GM18519 (cell line): ENCODE data around the gene YY1.
"Not testable (repeated sequence)": the region's sequence is repeated elsewhere in the genome, so short reads cannot be mapped to it uniquely, and the experiment has no call there.

Experiments used
- ATAC-seq: cut with Tn5 transposase; IDR thresholded peaks from one replicate; pipeline ENCODE4 v1.9.1; 2021; ENCODE audit warnings: mild to moderate bottlenecking, moderate library complexity; ENCODE audit not compliant: unreplicated experiment, low FRiP score

Gene YY1

DNA sequence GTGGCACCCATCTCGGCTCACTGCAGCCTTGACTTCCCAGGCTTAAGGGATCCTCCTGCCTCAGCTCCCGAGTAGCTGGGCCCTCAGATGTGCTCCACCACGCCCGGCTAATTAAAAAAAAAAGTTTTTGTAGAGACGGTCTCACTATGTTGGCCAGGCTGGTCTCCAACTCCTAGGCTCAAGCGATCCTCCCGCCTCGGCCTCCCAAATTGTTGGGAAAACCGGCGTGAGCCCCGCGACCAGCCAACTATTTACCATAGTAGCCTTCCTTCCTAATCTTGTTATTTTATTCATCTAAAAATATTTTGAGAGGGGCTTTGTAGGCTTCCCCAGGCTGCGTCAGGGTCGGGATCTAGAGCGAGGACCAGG lies 25.4 kb upstream of the YY1 start:
- no peak for ATAC-seq

- ATAC-seq: peak; percentile 88
Observed at GRCh38 chr14:100213956-100214769, 24.8 kb upstream of the YY1 start.

- ATAC-seq: no peak
Observed at GRCh38 chr14:100214770-100215083, 24.2 kb upstream of the YY1 start.

DNA sequence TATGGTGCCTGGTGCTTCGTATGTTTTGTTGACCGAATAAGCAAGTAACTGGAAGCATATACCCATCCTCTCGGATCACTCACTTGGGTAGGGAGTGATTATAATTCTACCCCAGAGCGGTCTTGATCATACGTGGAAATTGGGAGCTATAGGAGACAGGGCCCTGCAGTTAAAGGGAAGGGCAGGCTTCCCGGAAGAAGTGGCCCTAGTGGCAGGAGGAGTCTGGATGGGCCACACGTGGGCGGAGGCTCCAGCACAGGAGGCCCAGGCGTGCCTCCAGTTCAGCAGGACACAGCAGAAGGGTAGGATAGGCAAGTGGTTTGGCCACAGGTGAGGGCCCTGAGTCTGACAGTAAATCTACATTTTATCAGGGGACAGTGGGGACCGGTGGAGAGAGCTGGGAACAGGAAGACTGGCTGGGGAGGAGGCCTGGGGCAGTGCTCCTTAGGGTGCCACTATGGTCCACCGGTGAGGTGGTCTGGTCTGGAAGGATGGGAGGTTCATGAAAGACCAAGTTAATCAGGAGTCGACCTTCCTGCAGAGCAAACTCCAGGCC lies 23.5 kb upstream of the YY1 start:
- no peak for ATAC-seq

DNA sequence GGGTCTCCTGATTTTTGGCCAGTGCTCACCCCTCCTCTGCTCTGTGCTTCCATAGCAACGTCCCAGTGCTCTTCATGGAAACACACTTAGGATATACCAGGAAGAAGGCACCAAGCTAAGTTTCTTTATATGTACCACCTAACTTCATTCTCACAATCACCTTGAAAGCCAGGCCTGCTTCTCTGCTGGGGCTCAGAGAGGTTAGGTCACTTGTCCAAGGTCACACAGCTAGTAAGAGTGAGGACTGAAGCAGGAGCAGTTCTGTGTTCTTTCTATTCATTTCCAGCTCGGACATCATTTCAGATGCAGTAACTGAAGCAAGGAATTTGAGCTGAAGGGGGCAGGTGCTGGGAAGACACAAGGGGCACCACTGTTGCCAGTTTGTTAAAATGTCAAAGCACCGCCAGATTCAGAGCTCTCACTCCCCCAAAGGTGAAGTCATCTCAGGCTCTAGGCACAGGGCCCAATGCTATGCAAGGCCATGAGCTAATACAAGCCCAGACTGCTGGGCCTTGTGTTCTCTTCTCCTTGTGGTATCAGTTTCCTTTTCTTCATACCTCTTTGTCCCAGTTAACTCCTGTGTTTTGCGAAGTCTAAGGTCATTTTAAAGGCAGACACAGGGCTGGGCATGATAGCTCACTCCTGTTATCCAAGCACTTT lies 19.7 kb upstream of the YY1 start:
- ATAC-seq: no peak

DNA sequence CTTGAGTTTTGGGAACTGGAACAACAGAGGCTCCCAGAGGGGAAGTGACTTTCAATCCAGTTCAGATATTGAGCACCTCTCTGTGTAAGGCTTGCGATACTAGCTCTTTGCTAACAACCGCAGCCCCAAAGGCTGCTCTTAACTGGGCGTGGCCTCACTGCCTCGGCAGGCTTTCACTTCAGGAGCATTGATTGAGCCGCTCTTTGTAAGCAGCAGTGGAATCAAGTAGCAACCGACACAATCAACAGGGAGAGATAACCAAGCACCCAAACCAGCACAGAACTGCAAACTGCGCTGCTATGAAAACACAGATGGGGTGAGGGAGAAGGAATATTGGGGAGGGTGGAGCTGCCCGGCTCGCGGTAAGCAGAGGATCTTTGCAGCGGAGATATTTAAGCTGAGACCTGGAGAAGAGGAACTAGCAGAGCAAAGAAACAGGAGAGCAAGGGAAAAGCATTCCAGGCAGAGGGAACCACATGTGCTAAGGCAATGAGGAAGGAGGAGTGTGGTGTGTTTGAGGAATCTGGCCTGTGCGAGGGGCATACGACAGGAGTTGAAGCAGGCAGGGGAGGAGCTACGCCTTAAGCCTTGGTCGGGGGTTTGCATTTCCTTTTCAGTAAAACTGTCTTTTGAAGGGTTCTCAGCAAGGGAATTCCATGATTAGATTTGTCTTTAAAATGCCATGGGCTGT lies 17.3 kb upstream of the YY1 start:
- ATAC-seq: peak; percentile 86

GRCh38 chr14:100222224-100223093 lies 16.5 kb upstream of the YY1 start:
- ATAC-seq: no peak

DNA sequence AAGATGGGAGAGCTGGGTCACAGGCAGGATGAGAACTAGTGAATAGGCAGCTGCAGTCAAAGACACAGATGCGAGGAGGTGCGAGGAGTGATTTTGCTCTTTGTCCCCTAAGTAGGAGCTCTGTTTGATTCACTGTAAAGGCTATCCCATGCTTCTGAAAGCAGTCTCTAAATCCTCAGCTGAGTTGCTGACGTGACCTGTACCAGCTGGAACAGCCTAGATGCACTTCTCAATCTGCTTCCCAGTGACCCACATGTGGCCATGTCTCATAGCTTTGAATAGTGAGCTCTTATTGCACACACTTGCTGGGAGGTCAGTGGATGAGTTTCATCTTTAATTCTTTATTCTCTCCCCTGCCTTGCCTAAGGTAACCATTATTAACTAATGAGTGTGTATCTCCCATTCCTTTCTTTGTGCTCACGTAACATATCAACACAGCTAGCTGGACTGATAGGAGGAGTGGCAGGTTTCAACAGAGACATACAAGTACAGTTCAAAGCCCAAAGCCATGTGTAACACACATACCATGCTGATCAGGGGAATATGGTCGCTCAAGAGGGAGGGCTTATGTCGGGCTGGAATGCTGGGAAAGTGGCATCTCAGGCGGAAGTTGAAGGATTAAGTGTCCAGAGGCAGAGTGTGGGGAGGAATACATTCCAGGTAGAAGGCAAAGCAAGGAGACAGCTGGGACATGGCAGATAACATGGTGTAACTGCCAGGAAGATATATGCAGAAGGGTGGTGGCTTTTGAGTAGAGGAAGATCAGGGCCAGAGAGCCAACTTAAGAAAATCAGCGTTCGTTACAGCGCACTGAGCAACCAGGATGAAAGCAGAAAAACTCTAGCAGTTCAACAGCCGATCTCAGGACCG lies 15.4 kb upstream of the YY1 start:
- no peak for ATAC-seq

DNA sequence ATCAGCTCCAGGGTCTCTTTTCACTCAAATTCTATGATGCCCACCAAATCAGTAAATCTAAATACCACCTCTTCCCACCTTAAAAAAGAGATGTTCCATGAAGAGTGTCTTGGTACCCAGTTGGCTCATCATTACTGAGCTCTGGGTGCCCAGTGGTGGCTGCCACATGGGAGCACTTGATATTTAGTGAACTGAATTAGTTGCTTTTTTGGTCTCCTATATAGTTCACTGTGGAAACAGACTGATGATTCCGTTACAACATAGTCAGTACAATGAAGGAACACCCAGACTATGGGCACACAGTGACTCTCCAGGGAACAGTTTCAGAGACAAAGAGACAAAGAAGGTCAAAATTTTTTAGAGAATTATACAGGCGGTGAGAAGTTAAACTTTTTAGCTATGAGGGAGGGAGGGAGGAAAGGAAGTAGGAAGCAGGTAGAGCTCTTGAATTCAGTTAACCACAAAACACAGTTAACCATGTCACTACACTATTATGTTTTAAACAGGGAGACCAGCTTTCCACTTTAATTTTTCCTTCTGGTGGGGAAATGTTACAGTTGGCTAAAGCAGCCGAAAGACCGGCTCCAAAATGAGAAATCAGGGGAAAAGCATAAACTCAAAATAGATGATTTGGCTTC lies 14.6 kb upstream of the YY1 start:
- no peak for ATAC-seq

- no peak for ATAC-seq
Observed at GRCh38 chr14:100225169-100225568, 13.8 kb upstream of the YY1 start.

DNA sequence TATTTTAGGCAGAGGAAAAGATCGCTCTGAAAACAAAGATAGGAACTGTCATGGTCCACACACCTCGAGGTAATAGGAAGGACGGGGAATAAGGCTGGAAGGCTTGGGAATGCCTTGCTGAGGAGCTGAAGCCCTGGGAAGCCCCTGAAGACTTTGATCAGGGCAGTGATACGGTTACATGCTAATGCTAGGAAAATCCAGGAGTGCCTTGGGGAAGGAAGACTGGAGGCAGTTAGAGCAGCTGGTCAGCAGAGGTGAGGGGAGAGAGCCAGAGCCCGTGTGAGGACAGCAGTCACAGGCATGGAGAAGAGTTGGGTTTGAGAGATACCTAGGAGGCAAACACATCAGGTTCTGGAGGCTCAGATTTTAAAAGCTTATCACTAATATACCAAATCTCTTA lies 8.6 kb upstream of the YY1 start:
- no peak for ATAC-seq

- ATAC-seq: no peak
Observed at GRCh38 chr14:100234511-100234910, 4.4 kb upstream of the YY1 start.

GRCh38 chr14:100236271-100236818 lies 2.6 kb upstream of the YY1 start:
- ATAC-seq: not testable (repeated sequence)

GRCh38 chr14:100236881-100237280 lies 2.1 kb upstream of the YY1 start:
- ATAC-seq: no peak

GRCh38 chr14:100237735-100238418 lies 1.1 kb upstream of the YY1 start:
- ATAC-seq: no peak

GRCh38 chr14:100239211-100239839 lies 381 bp downstream of the YY1 start:
- no peak for ATAC-seq

DNA sequence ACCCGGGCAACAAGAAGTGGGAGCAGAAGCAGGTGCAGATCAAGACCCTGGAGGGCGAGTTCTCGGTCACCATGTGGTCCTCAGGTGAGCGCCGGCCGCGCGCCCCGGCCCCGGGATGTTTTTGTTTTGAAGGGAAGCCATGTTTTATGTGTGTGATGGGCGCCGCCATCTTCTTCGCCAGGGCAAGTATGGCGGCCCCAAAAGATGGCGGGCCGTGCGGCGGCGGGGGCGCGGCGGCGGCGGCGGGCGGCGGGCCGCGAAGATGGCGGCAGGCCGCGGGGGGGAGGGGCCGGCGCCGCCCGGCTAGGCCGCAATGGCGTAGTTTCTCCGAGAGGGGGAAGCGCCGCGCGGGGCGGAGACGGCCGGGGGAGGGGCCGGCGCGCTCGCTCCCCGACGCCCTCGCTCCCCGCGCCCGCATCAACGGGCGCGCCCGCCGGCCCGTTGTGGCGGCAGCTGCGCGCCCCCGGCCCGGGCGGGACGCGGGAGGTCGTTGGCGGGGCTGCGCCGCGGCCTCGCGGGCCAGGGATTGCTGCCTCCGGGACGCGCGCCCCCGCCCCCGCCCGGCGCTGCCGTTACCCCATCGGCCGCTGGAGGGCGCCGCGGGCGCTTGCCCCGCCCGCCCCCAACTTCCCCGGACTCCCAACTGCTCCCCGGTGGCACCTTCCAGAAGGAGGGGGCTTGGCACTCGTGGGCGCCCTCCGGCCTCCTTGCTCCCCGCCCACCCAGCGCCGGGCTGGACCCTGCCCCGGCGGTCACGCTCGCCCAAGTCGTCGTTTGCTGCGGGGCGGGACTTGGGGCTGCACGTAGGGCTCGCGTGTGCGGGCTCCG lies 1.1 kb downstream of the YY1 start:
- ATAC-seq: peak; percentile 30
